ENCODE measurements around the gene GPD2. TPM values are rescaled to one million over a fixed set of nuclear protein-coding genes. Genes with fewer than 3 reads are reported as not detected.

GPD2 gene
- polyA plus RNA-seq, 1 donor = 28.5 TPM

- no peak for DNase-seq
- Histone ChIP-seq H3K4me3 (ENCODE audit: low read length) (no peak overlapping the region), H3K36me3 (ENCODE audit: control insufficient read depth, insufficient read depth, low read length) (peaks cover 3% of the 10 kb centered on the region), H3K27me3 (ENCODE audit: control insufficient read depth, insufficient read depth, low read length) (no peaks in the 10 kb centered on the region), H3K9me3 (ENCODE audit: control insufficient read depth, low read depth, low read length) (no peaks in the 10 kb centered on the region), H3K27ac (ENCODE audit: low read length) (no peak overlapping the region), H3K4me1 (ENCODE audit: control insufficient read depth, insufficient read depth, low read length) (no peaks in the 10 kb centered on the region)
- WGBS (ENCODE audit: insufficient coverage, low lambda C conversion rate) = 80% methylated on average over 1 of the region's 2 CpGs
Observed at GRCh38 chr2:156581280-156581679, 145.1 kb downstream of the GPD2 start.

DNA sequence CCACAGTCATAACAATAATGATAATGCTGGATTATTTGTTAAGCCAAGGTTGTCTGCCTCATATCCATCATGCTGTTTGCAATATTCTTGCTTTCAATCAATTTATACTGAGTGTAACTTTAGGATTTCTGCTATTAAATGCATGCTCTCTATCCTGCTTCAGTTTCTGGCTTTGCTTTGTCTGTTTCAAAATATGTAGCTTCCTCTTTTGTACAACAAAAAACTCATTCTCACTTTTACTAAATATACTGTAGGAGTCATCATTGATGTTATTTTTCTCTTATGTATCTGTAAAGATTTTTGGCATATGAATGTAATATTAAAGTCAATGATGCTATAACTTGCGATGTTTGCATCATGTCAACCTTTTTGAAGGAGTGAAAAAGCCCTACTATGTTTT, 149.3 kb downstream of the GPD2 start:
- Histone ChIP-seq H3K9me3 (ENCODE audit: control insufficient read depth, low read depth, low read length) (no peaks in the 10 kb centered on the region), H3K36me3 (ENCODE audit: control insufficient read depth, insufficient read depth, low read length) (peaks cover 3% of the 10 kb centered on the region), H3K27ac (ENCODE audit: low read length) (no peak overlapping the region), H3K27me3 (ENCODE audit: control insufficient read depth, insufficient read depth, low read length) (no peaks in the 10 kb centered on the region), H3K4me3 (ENCODE audit: low read length) (no peak overlapping the region), H3K4me1 (ENCODE audit: control insufficient read depth, insufficient read depth, low read length) (no peaks in the 10 kb centered on the region)
- DNase-seq = no peak
- WGBS (ENCODE audit: insufficient coverage, low lambda C conversion rate) = 100% methylated on average over 1 of the region's 1 CpG

DNA sequence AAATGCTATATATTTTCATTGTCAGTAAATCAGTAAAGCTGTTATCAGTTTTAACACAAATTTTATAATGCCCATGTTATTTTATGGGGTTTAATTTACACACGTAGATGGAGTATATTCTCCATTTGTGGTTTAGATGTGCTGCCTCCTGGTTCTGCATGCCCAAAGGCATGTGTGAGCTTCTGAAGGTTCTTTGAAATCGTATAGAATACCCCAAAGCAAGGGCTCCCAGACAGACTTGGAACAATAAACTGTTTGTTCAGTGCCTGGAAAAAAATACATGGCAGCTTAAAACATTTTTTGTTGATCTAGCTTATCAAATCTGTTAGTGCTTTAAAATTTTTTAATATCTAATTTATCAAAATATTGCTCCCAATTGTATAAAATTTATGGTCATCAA, 150.4 kb downstream of the GPD2 start:
- DNase-seq = no peak
- Histone ChIP-seq H3K9me3 (ENCODE audit: control insufficient read depth, low read depth, low read length) (no peaks in the 10 kb centered on the region), H3K27me3 (ENCODE audit: control insufficient read depth, insufficient read depth, low read length) (no peaks in the 10 kb centered on the region), H3K27ac (ENCODE audit: low read length) (no peak overlapping the region), H3K36me3 (ENCODE audit: control insufficient read depth, insufficient read depth, low read length) (peaks cover 3% of the 10 kb centered on the region), H3K4me3 (ENCODE audit: low read length) (no peak overlapping the region), H3K4me1 (ENCODE audit: control insufficient read depth, insufficient read depth, low read length) (no peaks in the 10 kb centered on the region)
- WGBS (ENCODE audit: insufficient coverage, low lambda C conversion rate) = no CpG with 5 or more reads among the region's 2 CpGs

- DNase-seq = peak; percentile 19 to 34
- H3K9me3 ChIP-seq (ENCODE audit: control insufficient read depth, low read depth, low read length) = no peaks in the 10 kb centered on the region
- no peaks in the 10 kb centered on the region for H3K36me3 ChIP-seq (ENCODE audit: control insufficient read depth, insufficient read depth, low read length)
- 10% methylated on average over 2 of the region's 10 CpGs for WGBS (ENCODE audit: insufficient coverage, low lambda C conversion rate)
- no peak overlapping the region for H3K27ac ChIP-seq (ENCODE audit: low read length)
- no peak overlapping the region for H3K4me3 ChIP-seq (ENCODE audit: low read length)
- H3K4me1 ChIP-seq (ENCODE audit: control insufficient read depth, insufficient read depth, low read length) = no peaks in the 10 kb centered on the region
- H3K27me3 ChIP-seq (ENCODE audit: control insufficient read depth, insufficient read depth, low read length) = no peaks in the 10 kb centered on the region
Observed at GRCh38 chr2:156589381-156590079, 153.4 kb downstream of the GPD2 start.

GRCh38 chr2:156590085-156590739, 154.0 kb downstream of the GPD2 start:
- Histone ChIP-seq H3K36me3 (ENCODE audit: control insufficient read depth, insufficient read depth, low read length) (no peaks in the 10 kb centered on the region), H3K4me3 (ENCODE audit: low read length) (no peak overlapping the region), H3K4me1 (ENCODE audit: control insufficient read depth, insufficient read depth, low read length) (no peaks in the 10 kb centered on the region), H3K27ac (ENCODE audit: low read length) (no peak overlapping the region), H3K9me3 (ENCODE audit: control insufficient read depth, low read depth, low read length) (no peaks in the 10 kb centered on the region), H3K27me3 (ENCODE audit: control insufficient read depth, insufficient read depth, low read length) (no peaks in the 10 kb centered on the region)
- DNase-seq = no peak
- WGBS (ENCODE audit: insufficient coverage, low lambda C conversion rate) = 81% methylated on average over 2 of the region's 2 CpGs

DNA sequence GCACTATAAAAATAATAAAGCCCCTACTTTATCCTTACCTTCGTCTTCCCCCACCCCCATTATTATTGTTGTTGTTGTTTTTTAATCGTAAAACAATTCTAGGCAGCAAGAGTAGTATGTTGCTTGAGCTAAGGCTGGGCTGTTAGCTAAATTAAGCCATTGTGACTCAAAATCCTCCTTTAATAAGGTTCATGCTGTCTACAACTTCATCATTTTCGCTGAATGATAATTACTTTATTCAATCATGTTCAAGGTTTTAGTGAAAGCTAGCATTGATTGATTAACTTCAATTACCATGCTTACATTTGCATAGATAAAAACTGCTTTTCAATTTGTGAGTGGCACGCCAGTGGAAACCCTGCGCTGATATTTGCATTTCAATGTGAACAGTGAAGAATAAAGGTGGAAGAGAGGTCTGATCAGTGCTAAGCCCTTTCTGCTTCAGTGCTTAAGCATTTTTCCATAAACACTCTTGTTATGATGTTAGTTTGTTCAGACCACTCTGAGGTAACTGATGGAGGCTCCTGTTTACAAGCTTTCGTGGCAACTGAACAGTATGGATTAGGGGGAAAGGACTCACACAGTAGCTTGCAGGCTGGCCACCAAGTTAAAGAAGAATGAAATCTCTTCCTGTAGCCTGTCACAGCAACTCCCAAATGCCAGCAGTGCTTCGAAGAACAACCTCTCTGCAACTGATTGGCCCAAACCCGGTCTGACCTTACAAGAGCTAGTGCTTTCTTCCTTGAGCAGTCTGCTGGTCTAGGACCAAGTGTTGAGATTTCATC, 156.8 kb downstream of the GPD2 start:
- H3K27me3 ChIP-seq (ENCODE audit: control insufficient read depth, insufficient read depth, low read length) = no peaks in the 10 kb centered on the region
- DNase-seq = peak in 1 of 2 donors; percentile 36
- no peaks in the 10 kb centered on the region for H3K4me1 ChIP-seq (ENCODE audit: control insufficient read depth, insufficient read depth, low read length)
- no peaks in the 10 kb centered on the region for H3K36me3 ChIP-seq (ENCODE audit: control insufficient read depth, insufficient read depth, low read length)
- no peak overlapping the region for H3K4me3 ChIP-seq (ENCODE audit: low read length)
- H3K9me3 ChIP-seq (ENCODE audit: control insufficient read depth, low read depth, low read length) = no peaks in the 10 kb centered on the region
- 85% methylated on average over 2 of the region's 8 CpGs for WGBS (ENCODE audit: insufficient coverage, low lambda C conversion rate)
- no peak overlapping the region for H3K27ac ChIP-seq (ENCODE audit: low read length)

DNA sequence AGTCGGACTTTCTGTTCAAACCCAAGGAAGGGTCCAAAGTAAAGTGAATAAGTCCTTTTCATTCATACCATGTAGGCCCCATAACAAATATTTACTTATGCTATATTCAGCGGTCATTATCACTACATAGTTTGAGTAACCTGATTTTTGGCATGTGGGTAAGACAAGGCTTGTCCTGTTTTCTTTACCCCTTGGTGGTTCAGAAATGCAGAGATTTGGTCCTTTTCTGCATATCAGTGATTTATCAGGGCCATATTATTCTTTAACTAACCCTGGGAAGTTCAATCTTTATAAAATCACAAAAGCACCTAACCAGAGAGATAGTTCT, 157.4 kb downstream of the GPD2 start:
- WGBS (ENCODE audit: insufficient coverage, low lambda C conversion rate) = no CpG with 5 or more reads among the region's 2 CpGs
- Histone ChIP-seq H3K9me3 (ENCODE audit: control insufficient read depth, low read depth, low read length) (no peaks in the 10 kb centered on the region), H3K36me3 (ENCODE audit: control insufficient read depth, insufficient read depth, low read length) (no peaks in the 10 kb centered on the region), H3K27me3 (ENCODE audit: control insufficient read depth, insufficient read depth, low read length) (no peaks in the 10 kb centered on the region), H3K27ac (ENCODE audit: low read length) (no peak overlapping the region), H3K4me3 (ENCODE audit: low read length) (no peak overlapping the region), H3K4me1 (ENCODE audit: control insufficient read depth, insufficient read depth, low read length) (no peaks in the 10 kb centered on the region)
- no peak for DNase-seq

DNA sequence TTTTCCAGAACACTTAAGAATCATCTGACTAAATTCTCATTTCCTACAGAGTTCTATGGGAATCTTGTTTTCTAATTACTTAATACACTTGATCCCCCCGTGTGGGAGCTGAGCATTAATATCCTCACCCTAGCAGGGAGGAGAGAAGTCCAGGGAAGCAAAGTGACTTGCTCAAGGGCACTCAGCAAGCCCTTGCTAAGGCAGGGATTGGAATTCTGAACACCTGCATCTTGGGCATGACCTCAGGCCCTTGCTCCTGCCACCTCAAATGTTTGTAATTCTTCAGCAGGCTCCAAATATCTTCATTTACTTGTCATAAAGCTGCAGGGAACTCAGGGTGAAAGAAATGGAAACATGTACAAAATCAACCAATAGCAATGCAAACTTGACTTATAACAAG, 162.4 kb downstream of the GPD2 start:
- Histone ChIP-seq H3K27me3 (ENCODE audit: control insufficient read depth, insufficient read depth, low read length) (no peaks in the 10 kb centered on the region), H3K4me3 (ENCODE audit: low read length) (no peak overlapping the region), H3K9me3 (ENCODE audit: control insufficient read depth, low read depth, low read length) (no peaks in the 10 kb centered on the region), H3K36me3 (ENCODE audit: control insufficient read depth, insufficient read depth, low read length) (no peaks in the 10 kb centered on the region), H3K4me1 (ENCODE audit: control insufficient read depth, insufficient read depth, low read length) (no peaks in the 10 kb centered on the region), H3K27ac (ENCODE audit: low read length) (no peak overlapping the region)
- no peak for DNase-seq
- WGBS (ENCODE audit: insufficient coverage, low lambda C conversion rate) = no CpG with 5 or more reads among the region's 1 CpG

DNA sequence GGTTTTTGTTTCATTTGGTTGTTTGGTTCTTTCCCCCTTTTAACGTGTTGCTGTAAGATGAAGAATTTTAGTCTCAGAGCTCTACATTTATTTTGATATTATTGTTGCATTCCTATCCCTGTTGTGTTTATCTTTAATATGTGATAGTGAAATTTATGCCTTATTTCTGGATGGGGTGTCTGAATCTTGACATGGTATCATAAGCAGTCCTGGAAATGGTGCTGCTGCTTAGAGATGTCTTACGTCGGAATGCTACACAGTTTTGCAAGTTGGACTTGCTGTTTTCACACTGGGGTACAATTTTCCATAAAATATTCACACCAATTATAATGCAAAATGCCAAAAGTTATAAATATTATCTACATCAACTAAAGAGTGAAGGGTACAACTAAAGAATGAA, 164.0 kb downstream of the GPD2 start:
- Histone ChIP-seq H3K4me3 (ENCODE audit: low read length) (no peak overlapping the region), H3K27me3 (ENCODE audit: control insufficient read depth, insufficient read depth, low read length) (no peaks in the 10 kb centered on the region), H3K27ac (ENCODE audit: low read length) (no peak overlapping the region), H3K36me3 (ENCODE audit: control insufficient read depth, insufficient read depth, low read length) (no peaks in the 10 kb centered on the region), H3K4me1 (ENCODE audit: control insufficient read depth, insufficient read depth, low read length) (no peaks in the 10 kb centered on the region), H3K9me3 (ENCODE audit: control insufficient read depth, low read depth, low read length) (no peaks in the 10 kb centered on the region)
- no peak for DNase-seq
- WGBS (ENCODE audit: insufficient coverage, low lambda C conversion rate) = no CpG with 5 or more reads among the region's 3 CpGs

GRCh38 chr2:156601855-156602551, 165.8 kb downstream of the GPD2 start:
- no peak overlapping the region for H3K4me3 ChIP-seq (ENCODE audit: low read length)
- no peaks in the 10 kb centered on the region for H3K4me1 ChIP-seq (ENCODE audit: control insufficient read depth, insufficient read depth, low read length)
- H3K27me3 ChIP-seq (ENCODE audit: control insufficient read depth, insufficient read depth, low read length) = no peaks in the 10 kb centered on the region
- whole genome bisulfite sequencing (ENCODE audit: insufficient coverage, low lambda C conversion rate) = 100% methylated on average over 1 of the region's 6 CpGs
- DNase-seq = no peak
- no peak overlapping the region for H3K27ac ChIP-seq (ENCODE audit: low read length)
- H3K9me3 ChIP-seq (ENCODE audit: control insufficient read depth, low read depth, low read length) = no peaks in the 10 kb centered on the region
- no peaks in the 10 kb centered on the region for H3K36me3 ChIP-seq (ENCODE audit: control insufficient read depth, insufficient read depth, low read length)
